Transverse colon (tissue), 4 donors: ENCODE measurements around the gene PODN. TPM values are rescaled to one million over a fixed set of nuclear protein-coding genes. Genes with fewer than 3 reads are reported as not detected.

Experiments used
- DNase-seq: peaks from one replicate; pipeline ENCODE4 v3.0.0-alpha.2; 2019
- H3K27ac ChIP-seq, 4 donors: fragments of 200-600 bp; sonication (generic); 2 replicates each; pipeline ENCODE4 v1.5.1; 2016 to 2018; ENCODE audit warnings: inconsistent platforms in 4 of 4
- H3K27me3 ChIP-seq: fragments of 200-600 bp; sonication (generic); 2 replicates; pipeline ENCODE4 v1.5.1; 2017; ENCODE audit warnings: inconsistent platforms
- H3K36me3 ChIP-seq, 4 donors: fragments of 200-600 bp; sonication (generic); 2 replicates each; pipeline ENCODE4 v1.5.1; 2017 to 2019; ENCODE audit warnings: inconsistent platforms in 4 of 4
- H3K4me1 ChIP-seq, 4 donors: fragments of 200-600 bp; sonication (generic); 2 replicates each; pipeline ENCODE4 v1.5.1; 2017 to 2020; ENCODE audit warnings: inconsistent platforms in 4 of 4
- H3K4me3 ChIP-seq, 4 donors: fragments of 200-600 bp; sonication (generic); 1 replicate in 1 of 4; 2 replicates in 3 of 4; pipeline versions ENCODE4 v1.5.1 to v1.6.1; 2017 to 2019; ENCODE audit warnings: inconsistent platforms in 4 of 4
- H3K9me3 ChIP-seq, 2 donors: fragments of 200-600 bp; sonication (generic); 2 replicates each; pipeline ENCODE4 v1.5.1; 2017 to 2019; ENCODE audit warnings: inconsistent platforms in 2 of 2
- EP300 ChIP-seq: sonication (generic); formaldehyde crosslinking; IDR thresholded peaks from one replicate; pipeline ENCODE4 v1.6.1; 2017; ENCODE audit warnings: antibody characterized with exemption, low read depth
- POLR2A ChIP-seq: fragments of 450-650 bp; IDR thresholded peaks from one replicate; pipeline ENCODE4 v1.6.1; 2016; ENCODE audit warnings: antibody characterized with exemption, mild to moderate bottlenecking, moderate library complexity
- POLR2AphosphoS5 ChIP-seq, 3 donors: sonication (generic); formaldehyde crosslinking; IDR thresholded peaks; one replicate each; pipeline ENCODE4 v1.6.1; 2016; ENCODE audit warnings: antibody characterized with exemption in 3 of 3
- WGBS, 2 donors: methylation state at CpG; one replicate each; pipeline ENCODE4 v1.1.5; 2018; ENCODE audit warnings: low coverage in 1 of 2; 5-methylcytosine and 5-hydroxymethylcytosine counted together
- in situ Hi-C, 4 donors: fragments of 200-750 bp; cut with MboI; loops; one replicate each; pipeline versions ENCODE4 v1.15.0 to v1.15.1; 2017; ENCODE audit warnings: low sequenced_read_pairs in 3 of 4, low pct_ligation_motif_present in 1 of 4, low pct_unique_long_range_greater_than_20kb in 1 of 4
- intact Hi-C: fragments of 100-400 bp; cut with DNase I; formaldehyde crosslinking; loops from one replicate; pipeline ENCODE4 v1.15.1; 2023; ENCODE audit warnings: low total_unique reads
- total RNA-seq, 4 donors: library from RNA; depleted of rRNA; stranded (reverse); fragments of >200 nt; gene quantifications; one replicate each; pipeline ENCODE4 v1.1.0, GENCODE V29; 2016
- TF ChIP-seq, protein P1 (sequence below), 5 experiments: fragments of 200-600 bp in 3 of 5; fragments of 450-650 bp in 2 of 5; sonication (generic) in 3 of 5; IDR thresholded peaks; 1 replicate in 2 of 5; 2 replicates in 3 of 5; pipeline ENCODE4 v1.5.1; 2016 to 2017; ENCODE audit warnings: antibody characterized with exemption in 5 of 5, inconsistent platforms in 3 of 5, mild to moderate bottlenecking in 2 of 5, moderate library complexity in 1 of 5

Gene PODN
- total RNA-seq, 4 donors from 2014 or later, result 29.4 to 43.6 (median 35.6) TPM

DNA sequence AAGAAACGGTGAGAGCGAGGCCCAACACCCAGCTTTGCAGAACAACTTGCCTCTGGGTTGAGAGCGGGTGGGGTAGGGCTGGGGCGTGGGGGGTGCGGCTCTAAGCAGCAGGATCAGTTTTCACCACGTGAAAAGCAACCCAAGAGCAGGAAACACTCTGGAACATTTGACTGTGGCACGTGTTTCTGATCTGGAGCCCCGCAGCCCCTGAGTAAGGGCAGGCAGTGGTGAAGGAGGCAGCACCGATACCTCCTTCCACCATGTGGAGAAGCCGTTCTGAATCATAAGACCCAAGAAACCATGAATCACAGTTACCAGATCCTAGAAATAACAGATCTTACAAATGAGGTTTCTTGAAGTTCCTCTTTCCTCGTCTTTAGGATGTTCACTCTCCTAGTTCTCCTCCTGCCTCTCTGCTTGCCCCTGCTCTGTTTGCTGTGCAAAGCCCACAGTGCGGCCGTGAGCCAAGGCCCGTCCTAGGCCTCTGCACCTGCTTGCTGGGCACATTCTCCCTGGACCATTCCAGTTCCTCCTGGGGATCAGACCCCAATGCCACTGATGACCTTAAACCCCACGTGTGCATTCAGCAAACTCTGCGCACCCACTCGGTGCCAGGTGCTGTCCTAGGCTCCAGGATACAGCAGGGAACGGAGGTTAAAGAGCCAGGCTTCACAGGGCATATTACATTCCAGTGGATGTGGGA is 48.5 kb downstream of the PODN start:
- no peaks in the 10 kb centered on the region for H3K9me3 ChIP-seq
- H3K27ac ChIP-seq, result peak overlapping the region; percentile 1 to 45 (median 38)
- in situ Hi-C loops (no loop called here), intact Hi-C loops (no loop called here)
- H3K27me3 ChIP-seq, result no peaks in the 10 kb centered on the region
- no peak overlapping the region for H3K4me3 ChIP-seq
- H3K36me3 ChIP-seq, result no peaks in the 10 kb centered on the region
- DNase-seq, result no peak
- H3K4me1 ChIP-seq, result peaks cover 17 to 38% (median 21%) of the 10 kb centered on the region in 4 donors
- 63 to 100% methylated on average over 1 to 18 of the region's 18 CpGs for WGBS, 2 donors
- no peak for TF ChIP-seq EP300

DNA sequence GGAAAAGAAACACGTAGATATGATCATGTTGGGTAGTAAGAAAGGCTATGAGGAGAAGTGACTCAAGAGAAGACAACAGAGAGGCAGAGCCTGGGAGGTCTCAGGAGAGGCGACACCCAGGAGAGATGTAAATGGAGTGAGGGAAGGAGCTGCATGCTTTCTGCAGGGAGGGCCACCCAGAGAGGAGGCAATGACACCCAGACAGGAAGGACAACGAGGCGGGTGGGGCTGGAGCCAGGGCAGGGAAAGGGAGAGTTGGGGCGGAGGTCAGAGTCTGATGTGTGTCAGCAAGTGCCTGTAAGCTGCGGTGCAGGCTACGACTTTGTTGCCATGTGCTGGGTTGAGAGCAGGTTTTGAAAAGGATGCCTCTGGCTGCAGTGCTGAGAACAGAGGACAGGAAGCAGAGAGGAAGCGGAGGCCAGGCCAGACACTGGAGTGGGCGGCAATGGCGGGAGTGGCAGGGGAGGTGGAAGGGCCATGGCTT is 49.1 kb downstream of the PODN start:
- WGBS, 2 donors, result 39 to 58% methylated on average over 4 to 10 of the region's 10 CpGs
- peak; percentile 84 for DNase-seq
- Histone ChIP-seq H3K4me3 (no peak overlapping the region), H3K36me3 (no peaks in the 10 kb centered on the region), H3K27ac (peak overlapping the region; percentile 1 to 45 (median 38)), H3K9me3 (no peaks in the 10 kb centered on the region), H3K27me3 (no peaks in the 10 kb centered on the region), H3K4me1 (peaks cover 17 to 43% (median 21%) of the 10 kb centered on the region in 4 donors)
- intact Hi-C loops, result no loop called here
- TF ChIP-seq POLR2A, result no peak
- TF ChIP-seq EP300, result no peak
- TF ChIP-seq POLR2AphosphoS5 (IDR thresholded peaks at IDR 0.05), result no peak
- TF ChIP-seq, protein P1, sequence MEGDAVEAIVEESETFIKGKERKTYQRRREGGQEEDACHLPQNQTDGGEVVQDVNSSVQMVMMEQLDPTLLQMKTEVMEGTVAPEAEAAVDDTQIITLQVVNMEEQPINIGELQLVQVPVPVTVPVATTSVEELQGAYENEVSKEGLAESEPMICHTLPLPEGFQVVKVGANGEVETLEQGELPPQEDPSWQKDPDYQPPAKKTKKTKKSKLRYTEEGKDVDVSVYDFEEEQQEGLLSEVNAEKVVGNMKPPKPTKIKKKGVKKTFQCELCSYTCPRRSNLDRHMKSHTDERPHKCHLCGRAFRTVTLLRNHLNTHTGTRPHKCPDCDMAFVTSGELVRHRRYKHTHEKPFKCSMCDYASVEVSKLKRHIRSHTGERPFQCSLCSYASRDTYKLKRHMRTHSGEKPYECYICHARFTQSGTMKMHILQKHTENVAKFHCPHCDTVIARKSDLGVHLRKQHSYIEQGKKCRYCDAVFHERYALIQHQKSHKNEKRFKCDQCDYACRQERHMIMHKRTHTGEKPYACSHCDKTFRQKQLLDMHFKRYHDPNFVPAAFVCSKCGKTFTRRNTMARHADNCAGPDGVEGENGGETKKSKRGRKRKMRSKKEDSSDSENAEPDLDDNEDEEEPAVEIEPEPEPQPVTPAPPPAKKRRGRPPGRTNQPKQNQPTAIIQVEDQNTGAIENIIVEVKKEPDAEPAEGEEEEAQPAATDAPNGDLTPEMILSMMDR (IDR thresholded peaks at IDR 0.05), result peak in 1 of 5 experiments; percentile 20
- in situ Hi-C loops, result no loop called here

DNA sequence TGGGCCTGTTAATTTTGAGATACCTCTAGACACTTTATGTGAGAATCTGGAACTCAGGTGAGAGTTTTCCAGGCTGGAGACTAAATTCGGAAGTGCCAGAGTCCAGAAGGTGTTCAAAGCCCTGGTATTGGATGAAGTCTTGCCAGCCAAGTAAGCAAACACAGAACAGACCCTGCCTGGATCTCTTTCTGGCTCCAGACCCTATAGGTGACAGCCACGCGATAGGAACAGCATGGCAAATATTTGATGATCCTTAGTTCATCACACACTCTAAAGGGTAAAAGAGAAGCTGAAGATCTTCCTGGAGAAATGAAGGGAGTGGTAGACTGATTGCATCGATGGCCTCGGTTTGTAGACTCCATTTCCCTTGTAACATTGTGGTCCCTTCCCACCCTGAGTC is 49.7 kb downstream of the PODN start:
- in situ Hi-C loops (no loop called here), intact Hi-C loops (no loop called here)
- no peak for TF ChIP-seq EP300
- TF ChIP-seq POLR2A, result no peak
- TF ChIP-seq, protein P1 (IDR thresholded peaks at IDR 0.05), result no peak
- no peak for TF ChIP-seq POLR2AphosphoS5 (IDR thresholded peaks at IDR 0.05)
- H3K36me3 ChIP-seq, result no peaks in the 10 kb centered on the region
- no peaks in the 10 kb centered on the region for H3K27me3 ChIP-seq
- H3K4me3 ChIP-seq, result no peak overlapping the region
- DNase-seq, result no peak
- H3K4me1 ChIP-seq, result peaks cover 17 to 43% (median 21%) of the 10 kb centered on the region in 4 donors
- H3K27ac ChIP-seq, result peak overlapping the region in 2 of 4 donors; percentile 38 to 45
- 0 to 56% methylated on average over 1 to 5 of the region's 5 CpGs for WGBS, 2 donors
- no peaks in the 10 kb centered on the region for H3K9me3 ChIP-seq

DNA sequence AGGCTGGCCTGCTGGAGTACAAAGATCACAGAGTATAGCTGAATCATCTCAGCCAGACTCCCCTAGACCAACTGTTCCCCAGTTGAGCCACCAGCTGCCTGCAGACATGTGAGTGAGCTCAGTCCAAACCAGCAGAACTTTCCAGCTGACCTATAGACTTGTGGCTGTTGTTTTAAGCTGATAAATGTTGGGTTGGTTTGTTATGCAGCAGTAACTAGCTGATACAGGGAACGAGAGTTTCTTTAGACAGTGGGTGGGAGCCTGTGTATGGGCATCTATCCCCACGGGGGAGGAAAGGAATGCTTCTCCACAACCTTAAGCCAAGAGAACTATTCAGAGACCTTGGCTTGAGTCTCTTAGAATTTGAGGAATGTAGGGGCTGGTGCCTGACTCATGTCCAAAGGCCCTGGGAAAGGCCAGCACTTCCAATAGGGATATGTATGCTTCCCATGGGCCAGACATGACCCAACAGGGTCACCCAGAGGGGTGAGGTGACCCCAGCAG is 50.3 kb downstream of the PODN start:
- WGBS, 2 donors, result 75% methylated on average over 2 of the region's 2 CpGs; no CpG with 5 or more reads in 1 of the 2 donors
- no peak overlapping the region for H3K27ac ChIP-seq
- in situ Hi-C loops (no loop called here), intact Hi-C loops (no loop called here)
- TF ChIP-seq, protein P1 (IDR thresholded peaks at IDR 0.05), result no peak
- TF ChIP-seq POLR2AphosphoS5 (IDR thresholded peaks at IDR 0.05) (no peak), EP300 (no peak), POLR2A (no peak)
- no peak overlapping the region for H3K4me3 ChIP-seq
- H3K4me1 ChIP-seq, result peaks cover 17 to 43% (median 21%) of the 10 kb centered on the region in 4 donors
- no peak for DNase-seq
- H3K36me3 ChIP-seq, result no peaks in the 10 kb centered on the region
- no peaks in the 10 kb centered on the region for H3K27me3 ChIP-seq
- no peaks in the 10 kb centered on the region for H3K9me3 ChIP-seq
